Stimulated activated naive B cell treated with anti-CD40 and anti-IgM and Interleukin-4, amounts not matched to agents 10 μg/mL and 1 μg/mL and 100 μg/mL, for 72 hours (primary cell): Measurements from ENCODE around the gene ABTB1.

ENCODE experiments used
- ATAC-seq, 2 donors: fragments of 150-1000 bp; cut with Tn5 transposase; replicated peaks; 2 replicates each; pipeline ENCODE4 v1.10.0; 2021; ENCODE audit warnings: moderate library complexity in 1 of 2
- DNase-seq: peaks from one replicate; pipeline ENCODE4 v3.0.0; 2021
- H3K27ac Mint-ChIP-seq: one replicate; pipeline ENCODE4 v1.8.0; 2022; ENCODE audit warnings: mild to moderate bottlenecking, mixed read lengths
- H3K27me3 Mint-ChIP-seq, 2 donors: one replicate each; pipeline ENCODE4 v1.8.0; 2022; ENCODE audit warnings: mixed read lengths in 2 of 2
- H3K36me3 Mint-ChIP-seq, 2 donors: one replicate each; pipeline ENCODE4 v1.8.0; 2022; ENCODE audit warnings: mixed read lengths in 2 of 2, mild to moderate bottlenecking in 1 of 2
- H3K4me1 Mint-ChIP-seq, 2 donors: one replicate each; pipeline ENCODE4 v1.8.0; 2022; ENCODE audit warnings: mixed read lengths in 2 of 2, mild to moderate bottlenecking in 1 of 2
- H3K4me3 Mint-ChIP-seq, 2 donors: one replicate each; pipeline ENCODE4 v1.8.0; 2022; ENCODE audit warnings: mild to moderate bottlenecking in 2 of 2, mixed read lengths in 2 of 2, moderate library complexity in 1 of 2
- H3K9me3 Mint-ChIP-seq, 2 donors: one replicate each; pipeline ENCODE4 v1.8.0; 2022; ENCODE audit warnings: mixed read lengths in 2 of 2, mild to moderate bottlenecking in 1 of 2

Gene ABTB1

GRCh38 chr3:127717357-127718244, 44.8 kb downstream of the ABTB1 start:
- Mint-ChIP-seq H3K4me3 (no peak overlapping the region), H3K36me3 (peaks cover 16 to 18% of the 10 kb centered on the region in 2 donors), H3K9me3 (no peaks in the 10 kb centered on the region), H3K27me3 (no peaks in the 10 kb centered on the region), H3K4me1 (no peaks in the 10 kb centered on the region), H3K27ac (no peak overlapping the region)
- no peak for ATAC-seq
- DNase-seq = no peak

- Mint-ChIP-seq H3K4me3 (no peak overlapping the region), H3K36me3 (peaks cover 16 to 17% of the 10 kb centered on the region in 2 donors), H3K9me3 (no peaks in the 10 kb centered on the region), H3K27ac (no peak overlapping the region), H3K27me3 (no peaks in the 10 kb centered on the region), H3K4me1 (no peaks in the 10 kb centered on the region)
- no peak for DNase-seq
- ATAC-seq = no peak
These were observed 45.6 kb downstream of the ABTB1 start for GRCh38 chr3:127718245-127718915.

- Mint-ChIP-seq H3K4me3 (no peak overlapping the region), H3K27me3 (no peaks in the 10 kb centered on the region), H3K4me1 (no peaks in the 10 kb centered on the region), H3K27ac (no peak overlapping the region), H3K9me3 (no peaks in the 10 kb centered on the region), H3K36me3 (peaks cover 16 to 18% of the 10 kb centered on the region in 2 donors)
- DNase-seq (no peak), ATAC-seq (no peak)
These were observed 46.2 kb downstream of the ABTB1 start for GRCh38 chr3:127718916-127719290.

GRCh38 chr3:127719369-127719768, 46.6 kb downstream of the ABTB1 start:
- no peak overlapping the region for H3K27ac Mint-ChIP-seq
- H3K9me3 Mint-ChIP-seq = peaks cover 0 to 2% of the 10 kb centered on the region in 2 donors
- ATAC-seq (no peak), DNase-seq (no peak)
- H3K4me1 Mint-ChIP-seq = no peaks in the 10 kb centered on the region
- H3K4me3 Mint-ChIP-seq = no peak overlapping the region
- H3K27me3 Mint-ChIP-seq = no peaks in the 10 kb centered on the region
- H3K36me3 Mint-ChIP-seq = peaks cover 18 to 20% of the 10 kb centered on the region in 2 donors

- DNase-seq (no peak), ATAC-seq (no peak)
- peaks cover 0 to 2% of the 10 kb centered on the region in 2 donors for H3K9me3 Mint-ChIP-seq
- peaks cover 5 to 6% of the 10 kb centered on the region in 2 donors for H3K27me3 Mint-ChIP-seq
- no peak overlapping the region for H3K27ac Mint-ChIP-seq
- H3K4me3 Mint-ChIP-seq = no peak overlapping the region
- no peaks in the 10 kb centered on the region for H3K4me1 Mint-ChIP-seq
- peaks cover 19 to 22% of the 10 kb centered on the region in 2 donors for H3K36me3 Mint-ChIP-seq
These were observed 47.5 kb downstream of the ABTB1 start for GRCh38 chr3:127720161-127720823.

GRCh38 chr3:127720985-127721935, 48.5 kb downstream of the ABTB1 start:
- ATAC-seq (no peak), DNase-seq (no peak)
- Mint-ChIP-seq H3K4me3 (no peak overlapping the region), H3K27me3 (peaks cover 5 to 8% of the 10 kb centered on the region in 2 donors), H3K27ac (no peak overlapping the region), H3K4me1 (peaks cover 3 to 5% of the 10 kb centered on the region in 2 donors), H3K9me3 (peaks cover 0 to 2% of the 10 kb centered on the region in 2 donors), H3K36me3 (peaks cover 17 to 24% of the 10 kb centered on the region in 2 donors)

GRCh38 chr3:127722091-127722784, 49.5 kb downstream of the ABTB1 start:
- Mint-ChIP-seq H3K4me1 (peaks cover 3 to 5% of the 10 kb centered on the region in 2 donors), H3K4me3 (no peak overlapping the region), H3K27ac (peak overlapping the region; percentile 56), H3K36me3 (peaks cover 20 to 26% of the 10 kb centered on the region in 2 donors), H3K9me3 (peaks cover 0 to 2% of the 10 kb centered on the region in 2 donors), H3K27me3 (peaks cover 5 to 8% of the 10 kb centered on the region in 2 donors)
- DNase-seq = no peak
- no peak for ATAC-seq

- Mint-ChIP-seq H3K27ac (no peak overlapping the region), H3K4me3 (no peak overlapping the region), H3K36me3 (peaks cover 20 to 27% of the 10 kb centered on the region in 2 donors), H3K4me1 (peaks cover 4 to 5% of the 10 kb centered on the region in 2 donors), H3K27me3 (peaks cover 5 to 8% of the 10 kb centered on the region in 2 donors), H3K9me3 (peaks cover 0 to 2% of the 10 kb centered on the region in 2 donors)
- ATAC-seq (no peak), DNase-seq (no peak)
These were observed 50.3 kb downstream of the ABTB1 start for GRCh38 chr3:127723011-127723567.

GRCh38 chr3:127726894-127727293, 54.1 kb downstream of the ABTB1 start:
- H3K9me3 Mint-ChIP-seq = peaks cover 0 to 2% of the 10 kb centered on the region in 2 donors
- peaks cover 5 to 8% of the 10 kb centered on the region in 2 donors for H3K27me3 Mint-ChIP-seq
- H3K36me3 Mint-ChIP-seq = peaks cover 18 to 44% of the 10 kb centered on the region in 2 donors
- no peak for ATAC-seq
- peaks cover 25 to 34% of the 10 kb centered on the region in 2 donors for H3K4me1 Mint-ChIP-seq
- no peak for DNase-seq
- H3K4me3 Mint-ChIP-seq = no peak overlapping the region
- no peak overlapping the region for H3K27ac Mint-ChIP-seq

- Mint-ChIP-seq H3K27ac (peak overlapping the region; percentile 10), H3K4me1 (peaks cover 31 to 48% of the 10 kb centered on the region in 2 donors), H3K9me3 (peaks cover 0 to 2% of the 10 kb centered on the region in 2 donors), H3K4me3 (no peak overlapping the region), H3K27me3 (peaks cover 5 to 8% of the 10 kb centered on the region in 2 donors), H3K36me3 (peaks cover 24 to 54% of the 10 kb centered on the region in 2 donors)
- no peak for DNase-seq
- ATAC-seq = no peak
These were observed 55.8 kb downstream of the ABTB1 start for GRCh38 chr3:127728417-127729015.

GRCh38 chr3:127729556-127730056, 56.9 kb downstream of the ABTB1 start:
- Mint-ChIP-seq H3K27ac (no peak overlapping the region), H3K4me1 (peaks cover 33 to 58% of the 10 kb centered on the region in 2 donors), H3K9me3 (no peaks in the 10 kb centered on the region), H3K4me3 (no peak overlapping the region), H3K36me3 (peaks cover 30 to 56% of the 10 kb centered on the region in 2 donors), H3K27me3 (peaks cover 5 to 8% of the 10 kb centered on the region in 2 donors)
- no peak for DNase-seq
- peak; percentile 47 to 61 for ATAC-seq

GRCh38 chr3:127730171-127730570, 57.4 kb downstream of the ABTB1 start:
- H3K27me3 Mint-ChIP-seq = peaks cover under 1 to 3% of the 10 kb centered on the region in 2 donors
- no peaks in the 10 kb centered on the region for H3K9me3 Mint-ChIP-seq
- peaks cover 28 to 54% of the 10 kb centered on the region in 2 donors for H3K36me3 Mint-ChIP-seq
- no peak for ATAC-seq
- H3K27ac Mint-ChIP-seq = no peak overlapping the region
- H3K4me1 Mint-ChIP-seq = peaks cover 38 to 64% of the 10 kb centered on the region in 2 donors
- DNase-seq = no peak
- H3K4me3 Mint-ChIP-seq = no peak overlapping the region
